Measurements from ENCODE around the gene TBC1D22A. TPM values are rescaled to one million over a fixed set of nuclear protein-coding genes. Genes with fewer than 3 reads are reported as not detected.
"Not testable (repeated sequence)": the region's sequence is repeated elsewhere in the genome, so short reads cannot be mapped to it uniquely, and the experiment has no call there.

The TBC1D22A gene
- polyA plus RNA-seq, 1 donor (not counting 4 experiments of a cell fraction or from before 2014, with no cell fraction given): 20.9 TPM

- no peak for TF ChIP-seq CTCF (optimal IDR thresholded peaks at IDR 0.05 in 1 of 3, IDR thresholded peaks at IDR 0.05 in 1 of 3, conservative IDR thresholded peaks at IDR 0.05 in 1 of 3; ENCODE audit: extremely low read depth in 1 of 3, insufficient read depth in 2 of 3, low read length in 3 of 3)
- no peak for TF ChIP-seq EZH2 (IDR thresholded peaks at IDR 0.05; ENCODE audit: low read length)
- Histone ChIP-seq H3K9me1 (ENCODE audit: control insufficient read depth, extremely low read depth, insufficient read depth, low read length) (no peaks in the 10 kb centered on the region), H4K20me1 (ENCODE audit: control insufficient read depth, extremely low read depth, insufficient read depth, low read length) (no peaks in the 10 kb centered on the region), H3K79me2 (ENCODE audit: control insufficient read depth, insufficient read depth, low read length) (no peaks in the 10 kb centered on the region), H3K4me1 (ENCODE audit: control insufficient read depth, extremely low read depth, insufficient read depth, low read length) (no peaks in the 10 kb centered on the region), H3K36me3 (ENCODE audit: control insufficient read depth in 2 of 2, extremely low read depth in 1 of 2, insufficient read depth in 2 of 2, low read length in 2 of 2) (no peaks in the 10 kb centered on the region), H3K4me3 (ENCODE audit: control insufficient read depth in 2 of 3, extremely low read depth in 1 of 3, insufficient read depth in 2 of 3, low read depth in 1 of 3, low read length in 3 of 3) (no peak overlapping the region), H3K27ac (ENCODE audit: control insufficient read depth, insufficient read depth, low read length) (no peak overlapping the region), H3K27me3 (ENCODE audit: control insufficient read depth, extremely low read depth, insufficient read depth, low read length) (no peaks in the 10 kb centered on the region), H3K9ac (ENCODE audit: control insufficient read depth, extremely low read depth, insufficient read depth, low read length) (no peak overlapping the region), H3K9me3 (ENCODE audit: control insufficient read depth, low read depth, low read length) (no peaks in the 10 kb centered on the region), H3K4me2 (ENCODE audit: control insufficient read depth, extremely low read depth, insufficient read depth, low read depth, low read length) (no peak overlapping the region), H2AFZ (ENCODE audit: control insufficient read depth, low read length) (no peak overlapping the region)
- dilution Hi-C loops (cut with MboI; ENCODE audit: extremely low pct_ligation_motif_present, low sequenced_read_pairs): no loop called here
- no peak for FAIRE-seq
- DNase-seq (ENCODE audit: low read depth, low spot score): no peak
Observed at GRCh38 chr22:47139013-47139789, 376.8 kb downstream of the TBC1D22A start.

GRCh38 chr22:47139790-47140119 is 377.3 kb downstream of the TBC1D22A start:
- no peaks in the 10 kb centered on the region for H3K79me2 ChIP-seq (ENCODE audit: control insufficient read depth, insufficient read depth, low read length)
- DNase-seq (ENCODE audit: low read depth, low spot score) (no peak), FAIRE-seq (no peak)
- no peak overlapping the region for H3K9ac ChIP-seq (ENCODE audit: control insufficient read depth, extremely low read depth, insufficient read depth, low read length)
- dilution Hi-C loops (cut with MboI; ENCODE audit: extremely low pct_ligation_motif_present, low sequenced_read_pairs): no loop called here
- H2AFZ ChIP-seq (ENCODE audit: control insufficient read depth, low read length): no peak overlapping the region
- H4K20me1 ChIP-seq (ENCODE audit: control insufficient read depth, extremely low read depth, insufficient read depth, low read length): no peaks in the 10 kb centered on the region
- H3K4me1 ChIP-seq (ENCODE audit: control insufficient read depth, extremely low read depth, insufficient read depth, low read length): no peaks in the 10 kb centered on the region
- H3K4me3 ChIP-seq (ENCODE audit: control insufficient read depth in 2 of 3, extremely low read depth in 1 of 3, insufficient read depth in 2 of 3, low read depth in 1 of 3, low read length in 3 of 3): no peak overlapping the region
- no peaks in the 10 kb centered on the region for H3K36me3 ChIP-seq (ENCODE audit: control insufficient read depth in 2 of 2, extremely low read depth in 1 of 2, insufficient read depth in 2 of 2, low read length in 2 of 2)
- TF ChIP-seq EZH2 (IDR thresholded peaks at IDR 0.05; ENCODE audit: low read length) (no peak), CTCF (optimal IDR thresholded peaks at IDR 0.05 in 1 of 3, IDR thresholded peaks at IDR 0.05 in 1 of 3, conservative IDR thresholded peaks at IDR 0.05 in 1 of 3; ENCODE audit: extremely low read depth in 1 of 3, insufficient read depth in 2 of 3, low read length in 3 of 3) (no peak)
- no peaks in the 10 kb centered on the region for H3K9me1 ChIP-seq (ENCODE audit: control insufficient read depth, extremely low read depth, insufficient read depth, low read length)
- H3K27me3 ChIP-seq (ENCODE audit: control insufficient read depth, extremely low read depth, insufficient read depth, low read length): no peaks in the 10 kb centered on the region
- no peak overlapping the region for H3K4me2 ChIP-seq (ENCODE audit: control insufficient read depth, extremely low read depth, insufficient read depth, low read depth, low read length)
- no peaks in the 10 kb centered on the region for H3K9me3 ChIP-seq (ENCODE audit: control insufficient read depth, low read depth, low read length)
- no peak overlapping the region for H3K27ac ChIP-seq (ENCODE audit: control insufficient read depth, insufficient read depth, low read length)

- H3K79me2 ChIP-seq (ENCODE audit: control insufficient read depth, insufficient read depth, low read length); FAIRE-seq; H3K4me1 ChIP-seq (ENCODE audit: control insufficient read depth, extremely low read depth, insufficient read depth, low read length); H3K36me3 ChIP-seq (ENCODE audit: control insufficient read depth in 2 of 2, extremely low read depth in 1 of 2, insufficient read depth in 2 of 2, low read length in 2 of 2); H3K27me3 ChIP-seq (ENCODE audit: control insufficient read depth, extremely low read depth, insufficient read depth, low read length); DNase-seq (ENCODE audit: low read depth, low spot score); H3K9me1 ChIP-seq (ENCODE audit: control insufficient read depth, extremely low read depth, insufficient read depth, low read length); H3K4me3 ChIP-seq (ENCODE audit: control insufficient read depth in 2 of 3, extremely low read depth in 1 of 3, insufficient read depth in 2 of 3, low read depth in 1 of 3, low read length in 3 of 3); H3K9me3 ChIP-seq (ENCODE audit: control insufficient read depth, low read depth, low read length); dilution Hi-C loops (cut with MboI; ENCODE audit: extremely low pct_ligation_motif_present, low sequenced_read_pairs); H3K4me2 ChIP-seq (ENCODE audit: control insufficient read depth, extremely low read depth, insufficient read depth, low read depth, low read length); H2AFZ ChIP-seq (ENCODE audit: control insufficient read depth, low read length); H3K27ac ChIP-seq (ENCODE audit: control insufficient read depth, insufficient read depth, low read length); H3K9ac ChIP-seq (ENCODE audit: control insufficient read depth, extremely low read depth, insufficient read depth, low read length); H4K20me1 ChIP-seq (ENCODE audit: control insufficient read depth, extremely low read depth, insufficient read depth, low read length): not testable (repeated sequence)
Observed at GRCh38 chr22:47140975-47141374, 378.5 kb downstream of the TBC1D22A start.

All from keratinocyte (primary cell).